Stimulated activated CD4-positive, alpha-beta T cell treated with anti-CD3 and anti-CD28 coated beads, Interleukin-15, amount 100 ng/mL, for 48 hours (primary cell): ENCODE data around the gene PKD1.
"Not testable (repeated sequence)": the region's sequence is repeated elsewhere in the genome, so short reads cannot be mapped to it uniquely, and the experiment has no call there.

Source experiments
- DNase-seq, 2 donors: peaks; one replicate each; pipeline ENCODE4 v3.0.0-alpha.2; 2020; ENCODE audit warnings: low read depth in 2 of 2

The PKD1 gene

GRCh38 chr16:2150418-2151187 lies 14.9 kb upstream of the PKD1 start:
- DNase-seq, result no peak

GRCh38 chr16:2149630-2150417 lies 14.1 kb upstream of the PKD1 start:
- no peak for DNase-seq

- DNase-seq, result no peak
Observed at GRCh38 chr16:2148714-2149629, 13.3 kb upstream of the PKD1 start.

GRCh38 chr16:2147981-2148671 lies 12.4 kb upstream of the PKD1 start, which contains the start of gene RAB26:
Gene RAB26, plus strand, starts transcription at chr16:2148625. Its CDS starts 159 bp downstream, at chr16:2148784.
- no peak for DNase-seq

- DNase-seq, result no peak
Observed at GRCh38 chr16:2147378-2147777, 11.7 kb upstream of the PKD1 start.

- no peak for DNase-seq
Observed at GRCh38 chr16:2145843-2146242, 10.1 kb upstream of the PKD1 start.

- DNase-seq, result no peak
Observed at GRCh38 chr16:2143878-2144485, 8.3 kb upstream of the PKD1 start.

- DNase-seq, result no peak
Observed at GRCh38 chr16:2142942-2143877, 7.5 kb upstream of the PKD1 start.

- not testable (repeated sequence) for DNase-seq
Observed at GRCh38 chr16:2135071-2135470, 627 bp downstream of the PKD1 start.

GRCh38 chr16:2133797-2134196 lies 1.9 kb downstream of the PKD1 start:
- not testable (repeated sequence) for DNase-seq

- not testable (repeated sequence) for DNase-seq
Observed at GRCh38 chr16:2129890-2130447, 5.7 kb downstream of the PKD1 start.

- DNase-seq, result not testable (repeated sequence)
Observed at GRCh38 chr16:2129251-2129650, 6.4 kb downstream of the PKD1 start.

GRCh38 chr16:2127630-2128280 lies 7.9 kb downstream of the PKD1 start:
- DNase-seq, result not testable (repeated sequence)

GRCh38 chr16:2126928-2127556 lies 8.7 kb downstream of the PKD1 start:
- DNase-seq, result not testable (repeated sequence)

GRCh38 chr16:2126161-2126743 lies 9.4 kb downstream of the PKD1 start:
- not testable (repeated sequence) for DNase-seq

GRCh38 chr16:2125609-2126008 lies 10.1 kb downstream of the PKD1 start:
- not testable (repeated sequence) for DNase-seq

GRCh38 chr16:2124694-2125444 lies 10.8 kb downstream of the PKD1 start:
- DNase-seq, result not testable (repeated sequence)
